Middle frontal gyrus (tissue), 1 donor: Measurements from ENCODE around the gene RALGAPA2.

Experiments used
- DNase-seq: peaks from one replicate; pipeline ENCODE4 v3.0.0-alpha.2; 2015; ENCODE audit warnings: low spot score; ENCODE audit errors: extremely low spot score

The RALGAPA2 gene

DNA sequence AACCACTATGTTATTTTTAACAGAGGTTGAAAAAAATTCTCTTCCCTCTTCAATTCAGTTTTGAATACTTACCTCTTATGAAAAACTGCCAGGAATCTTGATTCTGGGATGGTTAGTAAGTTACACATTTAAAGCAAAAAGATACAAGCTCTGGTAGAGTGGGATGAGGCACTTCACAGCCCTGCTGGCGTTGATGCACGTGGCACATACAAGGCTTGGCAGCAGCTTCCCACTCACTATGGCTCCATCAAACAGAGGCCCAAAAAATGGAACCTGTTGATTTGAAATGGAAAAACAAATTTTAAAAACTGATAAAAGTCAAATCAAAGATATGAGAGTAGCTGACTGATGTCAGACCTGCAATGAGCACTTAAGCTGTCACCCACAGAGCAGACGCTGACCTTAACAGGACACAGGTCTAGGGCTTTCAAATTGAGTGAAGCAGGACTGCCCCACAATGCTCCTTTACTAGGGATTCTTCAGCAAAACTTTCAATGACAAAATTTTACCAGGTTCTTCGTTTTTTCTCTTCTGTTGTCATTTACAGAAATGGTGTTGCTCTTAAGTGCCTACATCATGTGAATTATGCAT is 239.7 kb downstream of the RALGAPA2 start:
- no peak for DNase-seq

DNA sequence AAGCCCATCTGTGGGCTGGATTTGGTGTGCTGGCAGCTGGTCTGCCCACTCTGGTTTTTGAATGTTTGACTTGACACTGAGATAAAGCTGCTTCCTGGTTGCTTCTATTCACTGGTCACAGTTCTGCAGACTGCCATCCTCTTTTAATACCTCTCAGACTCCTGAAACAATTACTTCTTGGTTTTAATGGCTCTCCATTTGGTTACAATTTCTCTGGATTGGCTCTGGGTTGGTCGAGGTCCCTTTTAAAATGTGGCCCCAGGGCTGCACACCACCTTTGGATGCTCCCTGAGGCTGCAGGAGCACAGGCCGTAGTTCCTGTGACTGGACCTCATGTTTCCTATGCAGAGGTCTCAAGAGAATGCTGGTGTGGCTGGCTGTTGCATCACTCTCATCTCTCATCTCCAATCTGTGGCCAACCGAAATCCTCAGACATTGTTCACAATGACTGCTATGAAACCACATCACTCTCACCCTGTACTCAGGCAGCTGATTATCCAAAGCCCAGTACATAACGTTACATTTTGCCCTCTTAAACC is 246.0 kb downstream of the RALGAPA2 start:
- no peak for DNase-seq

DNA sequence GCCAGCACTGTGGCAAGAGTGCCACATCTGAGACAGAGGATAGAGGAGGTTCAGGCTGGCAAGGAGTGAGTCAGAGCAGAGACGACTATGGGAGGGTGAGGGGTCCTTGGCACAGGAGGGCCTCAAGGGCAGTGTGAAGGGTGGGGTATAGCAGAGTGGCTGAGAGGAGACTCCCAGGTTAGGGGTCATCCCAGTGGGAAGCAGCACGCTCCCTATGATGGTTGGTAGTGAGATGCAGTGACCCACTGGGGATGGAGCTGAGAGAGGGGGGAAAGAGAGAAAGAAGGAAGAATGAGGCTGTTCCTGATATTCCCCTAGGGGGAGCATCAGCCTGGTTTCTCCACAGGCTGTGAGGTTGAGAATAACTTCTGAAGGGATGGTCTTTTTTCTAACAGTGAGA is 247.2 kb downstream of the RALGAPA2 start:
- no peak for DNase-seq

DNA sequence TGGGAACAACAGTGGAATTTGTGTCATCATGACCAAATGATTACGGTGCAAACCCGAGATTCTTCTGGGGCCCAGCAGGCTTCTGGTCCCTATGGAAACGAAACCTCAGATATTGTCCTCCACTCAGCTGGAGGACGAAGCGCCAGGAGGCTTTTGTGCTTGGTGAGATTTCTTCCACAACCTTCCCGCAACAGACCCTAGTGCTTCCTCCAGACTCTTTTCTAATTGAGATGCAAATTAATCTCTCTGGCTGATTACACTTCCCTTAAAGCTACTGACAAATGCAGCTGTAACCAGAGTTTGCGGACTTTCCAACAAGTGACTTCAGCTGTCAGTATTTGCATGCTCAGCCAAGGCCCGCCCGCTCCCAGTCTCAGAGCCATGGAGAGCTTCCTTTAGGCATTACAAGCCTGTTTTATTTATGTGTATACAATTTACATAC is 248.5 kb downstream of the RALGAPA2 start:
- DNase-seq: no peak

DNA sequence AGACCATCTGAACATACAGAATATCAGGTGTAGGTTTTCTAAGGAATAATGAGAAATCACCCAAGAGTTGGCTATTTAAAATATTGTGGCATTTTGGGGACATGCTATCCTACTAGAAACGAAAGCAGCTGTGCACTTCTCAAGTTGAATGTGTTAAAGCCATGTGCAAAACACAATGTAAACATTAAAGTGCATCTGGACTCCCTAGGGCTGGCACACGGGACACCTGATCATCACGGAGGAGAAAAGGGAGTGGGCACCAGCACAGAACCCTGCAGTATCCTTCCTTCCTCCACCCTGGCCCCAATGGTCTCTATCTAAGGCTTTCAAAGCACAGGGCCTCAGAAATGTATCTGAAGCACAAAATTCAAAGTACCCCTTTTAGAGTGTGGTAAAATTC is 250.3 kb downstream of the RALGAPA2 start:
- DNase-seq: no peak

DNA sequence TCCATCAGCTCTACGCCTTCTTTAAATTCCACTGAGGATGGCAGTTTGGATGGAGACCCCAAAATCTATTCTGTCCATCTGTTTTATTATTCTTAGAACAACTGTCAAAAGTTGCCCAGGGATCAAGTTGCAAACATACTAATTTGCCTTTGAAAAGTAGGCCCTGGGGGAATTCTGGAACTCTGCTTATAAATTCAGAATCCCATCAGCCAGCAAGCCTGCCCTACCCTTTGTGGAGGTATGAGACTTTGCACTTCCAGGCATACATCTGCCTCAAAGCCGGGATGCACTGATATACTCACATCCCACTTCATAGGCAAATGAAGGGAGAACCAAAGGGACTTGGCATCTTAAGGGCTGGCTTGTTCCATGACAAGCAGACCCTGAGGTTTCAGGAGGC is 250.9 kb downstream of the RALGAPA2 start:
- DNase-seq: no peak

DNA sequence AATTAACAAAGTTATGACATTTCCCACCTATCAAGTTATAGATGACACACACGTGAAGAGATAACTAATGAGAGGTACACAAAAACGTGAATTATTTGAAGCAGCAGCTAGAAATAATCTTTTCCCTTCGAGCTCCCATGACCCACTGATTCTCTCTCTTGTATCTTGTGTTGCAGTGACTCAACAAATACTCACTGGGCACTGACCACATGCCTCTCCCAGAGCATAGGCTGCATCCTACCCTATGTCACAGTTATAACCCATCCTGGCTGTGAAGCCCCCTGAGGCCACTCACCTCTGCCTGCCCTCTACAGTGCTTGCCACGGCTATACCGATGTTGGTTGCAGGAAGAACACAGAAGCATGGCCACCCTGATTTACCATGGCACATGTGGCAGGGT is 252.7 kb downstream of the RALGAPA2 start:
- no peak for DNase-seq

DNA sequence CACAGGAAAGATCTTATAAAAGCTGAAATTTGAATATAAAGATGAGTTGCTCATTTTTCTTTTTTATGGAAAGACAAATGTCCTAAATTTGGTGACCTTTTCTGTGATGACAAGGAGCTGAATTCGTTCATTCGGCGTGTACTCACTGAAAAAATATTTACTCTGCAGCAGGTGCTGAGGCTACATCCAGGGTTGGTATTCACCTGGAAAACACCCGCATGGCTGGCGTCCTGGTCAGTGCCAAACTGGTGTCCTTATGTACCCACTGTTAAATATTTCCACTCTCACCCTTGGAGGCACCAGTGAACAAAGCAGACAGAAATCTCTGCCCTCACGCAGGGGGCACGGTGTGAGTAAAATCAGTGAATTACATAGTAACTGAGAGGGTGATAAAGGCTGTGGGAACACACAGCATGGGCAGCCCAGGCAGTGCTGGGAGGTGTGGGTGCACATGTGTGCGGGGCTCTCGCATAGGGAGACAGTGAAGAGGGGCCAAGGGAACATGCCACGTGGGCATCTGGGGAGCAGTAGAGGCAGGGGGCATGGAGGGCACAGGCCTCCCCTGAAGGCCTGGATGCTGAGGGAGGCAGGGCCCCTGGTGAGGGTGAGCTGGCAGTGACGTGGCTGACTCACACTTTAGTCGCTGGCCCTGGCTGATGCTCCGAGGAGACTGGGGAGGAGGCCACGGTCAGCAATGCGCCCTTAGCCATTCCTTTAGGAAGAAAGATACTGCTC is 254.9 kb downstream of the RALGAPA2 start:
- DNase-seq: no peak

DNA sequence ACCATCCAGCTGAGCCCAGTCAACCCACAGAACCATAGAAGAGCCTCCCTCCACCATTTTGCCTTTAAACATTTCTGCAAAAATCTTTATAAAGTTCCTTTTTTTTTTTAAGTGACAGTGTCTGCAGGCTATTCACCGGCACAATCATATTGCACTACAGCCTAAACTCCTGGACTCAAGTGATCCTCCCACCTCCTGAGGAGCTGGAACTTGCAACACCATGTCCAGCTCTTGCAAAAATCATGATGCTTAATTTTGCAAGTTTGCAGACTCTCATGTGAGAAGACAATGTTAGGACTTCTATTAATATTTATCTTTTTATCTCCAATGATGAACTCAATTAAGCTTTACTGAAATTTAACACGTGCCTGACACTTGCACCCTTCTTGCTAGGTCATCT is 255.7 kb downstream of the RALGAPA2 start:
- DNase-seq: no peak

DNA sequence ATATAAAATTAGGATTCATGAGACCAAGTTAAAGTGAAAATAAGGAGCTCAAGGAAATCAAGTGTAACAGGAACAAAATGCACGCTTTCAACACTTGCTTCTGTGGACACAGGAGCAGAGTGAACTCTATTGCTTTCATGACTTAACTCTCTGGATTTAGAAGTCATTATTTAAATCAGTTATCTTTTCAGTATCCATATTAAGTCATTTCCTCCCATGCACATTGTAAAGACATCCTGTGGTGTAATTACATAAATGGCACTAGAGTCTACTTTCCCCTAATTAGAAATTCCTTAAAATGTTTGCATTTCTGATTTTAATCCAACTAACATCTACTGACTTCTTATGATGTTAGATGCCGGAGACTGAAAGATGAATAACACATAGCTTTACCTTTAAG is 256.5 kb downstream of the RALGAPA2 start:
- DNase-seq: no peak

DNA sequence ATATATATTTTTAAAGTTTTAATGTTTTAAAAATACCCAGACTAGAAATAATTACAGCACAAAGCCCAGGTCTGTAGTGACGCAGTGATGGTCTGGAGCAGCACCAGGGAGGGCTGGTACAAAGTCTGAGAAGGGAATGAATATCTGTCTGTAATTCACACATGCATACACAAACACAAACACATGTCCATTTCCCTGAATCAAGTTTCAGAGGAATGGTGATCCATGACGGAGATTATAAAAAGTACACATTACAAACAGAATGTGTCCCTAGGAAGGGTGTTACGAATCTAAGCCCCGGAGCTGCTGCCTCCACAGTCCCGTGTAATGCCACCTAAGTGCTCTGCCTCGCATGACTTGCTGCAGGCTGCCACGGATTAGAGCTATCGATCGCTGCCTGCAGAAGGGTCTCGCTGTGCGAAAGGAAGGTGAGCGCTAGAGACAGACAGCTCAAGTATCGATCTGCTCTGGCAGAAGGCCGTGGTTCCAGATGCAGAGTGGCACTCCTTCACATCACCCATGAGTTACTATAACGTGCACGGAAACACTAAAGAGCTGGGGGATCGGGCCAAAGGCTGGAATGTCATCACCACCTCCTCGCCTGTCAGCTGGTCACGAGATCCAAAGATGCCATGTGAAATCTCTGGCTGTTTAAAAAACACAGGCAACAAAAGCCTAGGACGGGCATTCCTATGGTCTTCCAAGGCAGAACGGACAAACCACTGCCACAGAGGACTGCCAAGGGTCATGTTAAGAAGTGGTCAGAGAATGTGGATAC is 257.4 kb downstream of the RALGAPA2 start:
- no peak for DNase-seq

DNA sequence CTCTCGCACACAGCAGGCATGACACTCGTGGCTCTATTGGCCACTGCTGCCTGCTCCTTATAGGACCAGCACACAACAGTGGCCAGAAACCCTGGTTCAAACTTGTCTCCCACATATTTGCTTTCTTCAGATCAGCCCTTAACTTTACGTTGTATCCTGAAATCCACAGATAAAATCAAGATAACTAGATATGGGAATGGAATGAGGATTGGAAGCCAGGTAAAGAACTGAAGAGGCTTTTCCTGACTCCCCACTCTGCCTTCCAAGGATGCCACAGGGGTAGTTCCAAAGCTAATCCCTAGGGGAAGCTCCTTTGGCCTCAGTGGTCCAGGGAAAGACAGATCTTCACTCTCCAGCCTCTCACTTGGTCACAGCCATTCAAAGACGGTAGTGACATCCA is 258.1 kb downstream of the RALGAPA2 start:
- no peak for DNase-seq

DNA sequence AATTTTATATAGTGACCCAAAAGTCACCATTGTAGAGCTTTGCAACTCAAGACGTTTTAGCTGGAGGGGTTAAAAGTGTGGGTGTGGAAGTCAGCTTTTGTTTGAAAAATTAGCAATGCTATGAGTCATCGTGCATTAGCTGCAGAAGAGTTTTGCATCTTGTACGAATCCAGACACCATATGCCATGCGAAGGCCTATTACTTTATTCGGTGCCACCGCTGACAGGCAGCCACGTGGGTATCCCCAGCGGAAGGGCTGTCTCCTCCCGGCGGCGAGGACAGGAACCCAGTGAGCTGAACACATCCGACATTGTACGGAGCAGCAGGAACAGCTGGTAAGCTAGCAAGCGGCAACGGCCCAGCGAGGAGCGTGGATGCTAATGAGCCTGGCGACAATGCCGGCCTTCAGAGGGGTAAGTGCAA is 260.2 kb downstream of the RALGAPA2 start:
- peak; percentile 86 for DNase-seq

DNA sequence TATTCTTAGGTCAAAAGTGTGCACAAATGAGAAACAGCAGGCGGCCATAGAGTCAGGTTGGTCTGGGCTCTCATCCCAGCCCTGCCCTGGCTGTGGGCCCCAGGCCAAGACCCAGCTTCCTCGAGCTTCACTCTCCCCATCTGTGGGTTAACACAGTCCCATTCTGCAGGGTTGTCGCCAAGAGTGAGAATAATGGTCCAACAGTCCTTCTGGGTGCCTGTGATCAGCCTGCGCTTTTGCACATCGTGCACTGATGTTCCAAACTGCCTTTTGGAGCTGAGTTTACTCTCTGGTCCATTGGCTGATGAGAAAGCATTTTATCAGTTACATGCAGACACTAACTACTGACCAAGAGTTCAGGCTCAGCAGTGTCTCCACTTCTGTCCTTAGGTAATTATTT is 261.9 kb downstream of the RALGAPA2 start:
- no peak for DNase-seq

DNA sequence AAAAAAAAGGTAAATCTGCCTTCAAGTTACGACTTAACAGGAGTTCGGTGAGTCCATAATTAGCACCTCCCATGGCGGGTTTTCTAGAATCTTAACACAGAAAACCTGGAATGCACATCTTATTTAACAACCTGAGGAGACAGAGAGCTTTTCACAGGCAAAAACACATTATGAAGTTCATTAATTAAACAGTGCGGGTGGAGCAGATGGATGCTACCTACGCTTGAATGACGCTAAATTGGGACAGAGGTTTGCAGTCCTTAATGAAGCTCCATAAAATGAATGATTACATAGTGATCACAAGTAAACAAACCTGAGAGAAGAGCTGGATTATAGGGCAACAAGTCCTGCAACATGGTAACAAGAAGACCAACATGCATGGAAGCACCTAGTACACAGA is 263.6 kb downstream of the RALGAPA2 start:
- DNase-seq: no peak

DNA sequence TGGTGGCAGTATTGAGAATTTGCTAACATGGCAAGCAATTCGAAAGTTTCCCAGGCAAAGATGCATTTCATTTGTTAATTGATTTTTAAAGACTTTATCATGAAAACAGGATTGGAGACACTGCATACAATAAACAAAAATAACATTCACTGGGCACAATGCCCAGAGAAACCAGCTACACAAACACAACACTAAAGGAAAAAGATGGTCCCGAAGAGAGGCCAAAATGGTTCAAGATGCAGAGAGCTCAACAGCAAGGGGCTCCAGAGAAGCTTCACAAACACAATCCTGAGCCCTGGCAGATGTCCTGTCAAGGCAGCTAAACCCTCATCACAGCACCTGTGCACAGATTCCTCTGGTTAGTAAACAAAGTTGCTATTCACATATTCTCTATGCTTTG is 265.2 kb downstream of the RALGAPA2 start:
- DNase-seq: no peak

DNA sequence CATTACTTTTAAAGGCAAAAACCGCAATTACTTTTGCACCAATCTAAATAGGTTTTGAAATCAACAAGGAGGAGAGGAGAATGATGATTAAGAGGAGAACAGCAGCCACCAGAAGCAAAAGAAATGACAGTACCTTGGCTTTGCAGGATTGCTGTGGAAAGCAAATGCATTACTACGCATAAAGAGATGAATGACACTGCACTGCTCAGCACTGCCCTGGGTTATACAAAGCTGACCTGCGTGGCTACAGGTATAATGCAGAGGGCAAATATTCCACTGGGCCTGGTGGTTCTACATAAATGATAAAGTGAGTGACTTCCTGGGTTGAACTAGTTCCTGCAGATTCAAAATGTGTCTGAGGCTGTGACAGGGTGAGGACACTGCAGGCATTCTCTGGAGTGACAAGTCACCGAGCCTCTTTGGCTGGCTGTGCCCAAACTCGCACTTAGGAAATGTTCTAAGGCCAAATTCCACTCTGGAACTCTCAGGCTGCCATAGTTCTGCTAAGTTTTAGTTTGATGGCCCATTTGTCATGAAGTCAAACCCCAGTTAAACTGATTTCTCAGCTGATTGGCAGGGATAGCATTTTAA is 265.9 kb downstream of the RALGAPA2 start:
- no peak for DNase-seq

DNA sequence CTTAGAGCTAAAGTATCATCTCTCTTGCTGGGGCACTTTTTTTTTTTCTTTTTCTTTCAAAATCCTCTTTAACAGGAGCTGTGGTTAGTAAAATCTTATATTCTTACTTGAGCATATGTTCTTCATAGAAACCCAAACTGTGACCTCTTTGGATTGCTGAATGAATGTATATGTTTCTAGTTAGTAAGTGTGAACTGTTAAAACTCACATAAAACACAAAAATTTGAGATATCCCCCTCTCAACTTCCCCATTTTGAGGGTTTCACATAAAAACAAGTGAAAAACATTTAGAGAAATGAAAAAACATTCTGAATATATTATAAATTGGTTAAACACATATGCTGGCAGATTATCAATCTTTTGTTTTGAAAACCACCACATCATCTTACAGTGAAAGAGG is 266.4 kb downstream of the RALGAPA2 start:
- no peak for DNase-seq

DNA sequence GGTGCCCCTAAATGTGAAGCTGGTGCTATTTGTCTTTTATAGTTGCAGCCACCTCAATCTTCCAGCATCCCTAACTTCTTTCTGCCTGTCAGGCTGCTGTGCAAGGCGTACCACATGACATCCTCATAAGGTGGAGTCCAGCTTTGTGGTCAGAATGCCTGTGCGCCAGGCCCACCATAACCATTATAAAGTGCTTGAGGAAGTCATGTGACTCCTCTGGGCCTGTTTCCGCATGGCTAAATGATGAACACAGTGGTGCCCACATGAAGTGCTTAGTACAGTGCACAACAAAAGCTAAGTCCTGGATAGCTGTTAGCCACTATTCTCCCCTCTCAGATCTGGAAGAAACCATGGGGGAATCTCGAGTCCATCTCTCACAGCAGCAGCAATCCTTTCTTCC is 268.9 kb downstream of the RALGAPA2 start:
- no peak for DNase-seq

DNA sequence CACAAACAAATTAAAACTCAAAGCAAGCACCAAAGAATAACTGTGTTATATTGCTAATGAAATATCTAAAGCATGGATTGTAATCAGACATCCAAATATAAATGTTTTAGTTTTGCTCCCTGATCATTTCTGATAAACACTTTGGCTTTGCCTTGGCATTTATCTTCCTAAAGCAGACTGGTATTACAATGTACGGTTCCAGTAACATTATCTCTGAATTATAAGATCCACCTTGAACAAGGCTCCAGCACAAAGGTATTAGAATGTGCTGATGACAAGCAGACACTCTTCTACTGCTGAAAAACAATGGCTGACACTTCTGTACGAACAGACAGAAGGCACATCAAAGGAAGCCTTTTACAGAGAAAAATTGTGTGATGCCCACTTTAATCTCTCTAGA is 270.0 kb downstream of the RALGAPA2 start:
- DNase-seq: no peak

DNA sequence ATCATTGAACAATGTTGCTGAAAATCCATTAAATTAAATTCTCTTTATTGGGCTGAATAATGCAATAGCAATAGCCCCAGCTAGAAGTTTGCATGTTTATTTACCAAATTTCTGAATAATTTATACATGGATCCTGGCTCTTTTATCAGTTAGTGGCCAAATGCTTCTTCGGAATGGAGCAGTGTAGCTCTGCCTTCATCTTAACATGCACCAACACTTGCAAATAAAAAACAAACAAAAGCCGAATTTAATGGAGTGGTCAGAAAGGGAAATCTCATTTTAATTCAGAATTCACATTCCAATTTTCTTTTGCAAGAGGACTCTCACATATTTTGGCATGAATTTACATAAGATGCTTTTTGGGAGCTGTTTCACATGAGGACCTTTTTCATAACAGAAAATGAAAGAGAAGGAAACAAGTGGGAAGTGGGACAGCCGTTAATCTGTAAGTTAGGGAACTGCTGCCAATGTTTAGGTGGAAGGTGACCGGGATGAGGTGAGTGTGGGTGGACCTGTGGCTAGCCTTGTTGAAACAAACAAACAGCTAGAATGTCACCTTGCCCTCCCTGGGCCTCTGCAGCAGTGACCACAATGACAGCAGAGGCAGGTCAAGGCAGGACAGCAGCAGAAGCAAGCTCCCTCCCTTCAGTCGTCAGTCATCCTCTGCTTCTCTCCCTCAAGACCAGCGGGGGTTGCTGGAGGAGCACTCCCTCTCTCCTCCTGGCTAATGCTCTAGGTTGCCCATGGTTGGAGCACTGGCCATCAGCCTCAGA is 271.4 kb downstream of the RALGAPA2 start:
- DNase-seq: no peak
